ENCODE results near the gene LRRC23. TPM values are rescaled to one million over a fixed set of nuclear protein-coding genes. Genes with fewer than 3 reads are reported as not detected.
A peak's percentile ranks its signal among the peaks of the same experiment; 100 is the strongest.

The LRRC23 gene
- total RNA-seq, 1 experiment from 2014 or later: 3.6 TPM

- no peaks in the 10 kb centered on the region for H3K27me3 ChIP-seq
- H3K4me3 ChIP-seq: no peak overlapping the region
- no peak for DNase-seq
- no peak overlapping the region for H3K27ac ChIP-seq
- peaks cover 69% of the 10 kb centered on the region for H3K36me3 ChIP-seq
- H3K9me3 ChIP-seq (replicated peaks): no peaks in the 10 kb centered on the region
- H3K4me1 ChIP-seq: no peaks in the 10 kb centered on the region
These were observed 31.6 kb downstream of the LRRC23 start for GRCh38 chr12:6936194-6936635.

GRCh38 chr12:6936636-6937480 lies 32.2 kb downstream of the LRRC23 start:
- Histone ChIP-seq H3K27ac (no peak overlapping the region), H3K36me3 (peaks cover 69% of the 10 kb centered on the region), H3K9me3 (replicated peaks) (no peaks in the 10 kb centered on the region), H3K4me3 (no peak overlapping the region), H3K4me1 (no peaks in the 10 kb centered on the region), H3K27me3 (no peaks in the 10 kb centered on the region)
- no peak for DNase-seq

GRCh38 chr12:6937481-6938352 lies 33.1 kb downstream of the LRRC23 start:
- H3K4me3 ChIP-seq: peak overlapping the region; percentile 51
- no peaks in the 10 kb centered on the region for H3K27me3 ChIP-seq
- H3K36me3 ChIP-seq: peaks cover 62% of the 10 kb centered on the region
- peak overlapping the region; percentile 64 for H3K27ac ChIP-seq
- peak; percentile 77 to 79 for DNase-seq
- no peaks in the 10 kb centered on the region for H3K9me3 ChIP-seq (replicated peaks)
- no peaks in the 10 kb centered on the region for H3K4me1 ChIP-seq

GRCh38 chr12:6938353-6939190 lies 34.0 kb downstream of the LRRC23 start:
- Histone ChIP-seq H3K36me3 (peaks cover 55% of the 10 kb centered on the region), H3K27ac (no peak overlapping the region)
- no peak for DNase-seq

GRCh38 chr12:6939191-6939540 lies 34.5 kb downstream of the LRRC23 start:
- H3K36me3 ChIP-seq: peaks cover 49% of the 10 kb centered on the region
- H3K4me1 ChIP-seq: no peaks in the 10 kb centered on the region
- H3K27ac ChIP-seq: no peak overlapping the region

More at GRCh38 chr12:6938353-6939190, 34.0 kb downstream of the LRRC23 start:
- H3K4me1 ChIP-seq: no peaks in the 10 kb centered on the region
- no peaks in the 10 kb centered on the region for H3K9me3 ChIP-seq (replicated peaks)
- no peak overlapping the region for H3K4me3 ChIP-seq
- H3K27me3 ChIP-seq: no peaks in the 10 kb centered on the region

GRCh38 chr12:6941267-6941666 lies 36.6 kb downstream of the LRRC23 start:
- no peak overlapping the region for H3K4me3 ChIP-seq
- no peaks in the 10 kb centered on the region for H3K27me3 ChIP-seq
- H3K4me1 ChIP-seq: peaks cover 4% of the 10 kb centered on the region
- H3K27ac ChIP-seq: no peak overlapping the region
- no peaks in the 10 kb centered on the region for H3K9me3 ChIP-seq (replicated peaks)
- peaks cover 31% of the 10 kb centered on the region for H3K36me3 ChIP-seq
- DNase-seq: no peak

More at GRCh38 chr12:6939191-6939540, 34.5 kb downstream of the LRRC23 start:
- H3K9me3 ChIP-seq (replicated peaks): no peaks in the 10 kb centered on the region
- no peaks in the 10 kb centered on the region for H3K27me3 ChIP-seq
- H3K4me3 ChIP-seq: no peak overlapping the region
- DNase-seq: no peak

GRCh38 chr12:6941782-6942181 lies 37.2 kb downstream of the LRRC23 start:
- H3K36me3 ChIP-seq: peaks cover 26% of the 10 kb centered on the region
- no peak overlapping the region for H3K4me3 ChIP-seq
- no peaks in the 10 kb centered on the region for H3K27me3 ChIP-seq
- H3K4me1 ChIP-seq: peaks cover 4% of the 10 kb centered on the region
- no peaks in the 10 kb centered on the region for H3K9me3 ChIP-seq (replicated peaks)
- DNase-seq: no peak
- no peak overlapping the region for H3K27ac ChIP-seq

GRCh38 chr12:6942331-6942665 lies 37.7 kb downstream of the LRRC23 start:
- Histone ChIP-seq H3K27ac (no peak overlapping the region), H3K36me3 (peaks cover 21% of the 10 kb centered on the region), H3K4me1 (peaks cover 4% of the 10 kb centered on the region), H3K4me3 (no peak overlapping the region), H3K9me3 (replicated peaks) (no peaks in the 10 kb centered on the region), H3K27me3 (no peaks in the 10 kb centered on the region)
- DNase-seq: no peak

GRCh38 chr12:6943389-6943721 lies 38.7 kb downstream of the LRRC23 start:
- peak; percentile 88 to 94 for DNase-seq
- Histone ChIP-seq H3K27me3 (no peaks in the 10 kb centered on the region), H3K9me3 (replicated peaks) (no peaks in the 10 kb centered on the region), H3K4me3 (peak overlapping the region; percentile 67), H3K36me3 (peaks cover 12% of the 10 kb centered on the region), H3K27ac (peak overlapping the region; percentile 98), H3K4me1 (peaks cover 4% of the 10 kb centered on the region)

- Histone ChIP-seq H3K36me3 (peaks cover 7% of the 10 kb centered on the region), H3K27ac (peak within 1 kb of the TSS; percentile 98), H3K9me3 (replicated peaks) (no peaks in the 10 kb centered on the region), H3K4me1 (peaks cover 4% of the 10 kb centered on the region), H3K27me3 (no peaks in the 10 kb centered on the region), H3K4me3 (peak within 1 kb of the TSS; percentile 67)
- DNase-seq: peak; percentile 89 to 95
These were observed 39.2 kb downstream of the LRRC23 start, which contains the start of the genes C12orf57 and RNU7-1 for GRCh38 chr12:6943722-6944380. TSS of gene C12orf57 (plus strand) at chr12:6944022. CDS start at chr12:6944122, 100 bp downstream. TSS of gene RNU7-1 (plus strand) at chr12:6943816.

- no peaks in the 10 kb centered on the region for H3K27me3 ChIP-seq
- DNase-seq: peak; percentile 92 to 96
- no peaks in the 10 kb centered on the region for H3K9me3 ChIP-seq (replicated peaks)
- peak overlapping the region; percentile 67 for H3K4me3 ChIP-seq
- peak overlapping the region; percentile 98 for H3K27ac ChIP-seq
- H3K4me1 ChIP-seq: peaks cover 4% of the 10 kb centered on the region
- peaks cover 3% of the 10 kb centered on the region; the same call in 1 of the 2 replicates for H3K36me3 ChIP-seq
These were observed 40.0 kb downstream of the LRRC23 start for GRCh38 chr12:6944381-6945186.

GRCh38 chr12:6945613-6946012 lies 41.0 kb downstream of the LRRC23 start:
- no peaks in the 10 kb centered on the region for H3K36me3 ChIP-seq
- H3K27ac ChIP-seq: no peak overlapping the region
- DNase-seq: no peak
- H3K4me3 ChIP-seq: no peak overlapping the region
- H3K27me3 ChIP-seq: no peaks in the 10 kb centered on the region
- no peaks in the 10 kb centered on the region for H3K9me3 ChIP-seq (replicated peaks)
- peaks cover 4% of the 10 kb centered on the region for H3K4me1 ChIP-seq
